ENCODE measurements around the gene ANAPC4. TPM values are rescaled to one million over a fixed set of nuclear protein-coding genes. Genes with fewer than 3 reads are reported as not detected.

The ANAPC4 gene
- total RNA-seq, 1 donor from 2014 or later, result 37.4 TPM

DNA sequence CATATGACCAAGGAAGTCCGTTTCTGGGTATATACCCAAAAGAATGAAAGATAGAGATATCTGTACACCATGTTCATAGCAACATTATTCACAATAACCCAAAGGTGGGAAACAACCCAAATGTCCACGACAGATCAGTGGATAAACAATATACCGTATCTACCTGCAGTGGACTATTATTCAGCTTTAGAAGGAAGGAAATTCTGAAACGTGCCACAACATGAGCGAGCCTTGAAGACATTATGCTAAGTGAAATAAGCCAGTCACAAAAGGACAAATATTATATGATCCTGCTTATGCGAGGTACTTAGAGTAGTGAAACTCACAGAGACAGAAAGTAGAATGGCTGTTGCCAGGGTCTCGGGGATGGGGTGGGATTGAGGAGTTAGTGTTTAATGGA is 75.0 kb downstream of the ANAPC4 start:
- Mint-ChIP-seq H3K4me1 (peaks cover 2% of the 10 kb centered on the region), H3K36me3 (ENCODE audit: low read depth) (no peaks in the 10 kb centered on the region), H3K4me3 (no peak overlapping the region), H3K9me3 (no peaks in the 10 kb centered on the region), H3K27ac (no peak overlapping the region), H3K27me3 (no peaks in the 10 kb centered on the region)
- no peak for DNase-seq
- intact Hi-C loops (cut with micrococcal nuclease), result no loop called here

DNA sequence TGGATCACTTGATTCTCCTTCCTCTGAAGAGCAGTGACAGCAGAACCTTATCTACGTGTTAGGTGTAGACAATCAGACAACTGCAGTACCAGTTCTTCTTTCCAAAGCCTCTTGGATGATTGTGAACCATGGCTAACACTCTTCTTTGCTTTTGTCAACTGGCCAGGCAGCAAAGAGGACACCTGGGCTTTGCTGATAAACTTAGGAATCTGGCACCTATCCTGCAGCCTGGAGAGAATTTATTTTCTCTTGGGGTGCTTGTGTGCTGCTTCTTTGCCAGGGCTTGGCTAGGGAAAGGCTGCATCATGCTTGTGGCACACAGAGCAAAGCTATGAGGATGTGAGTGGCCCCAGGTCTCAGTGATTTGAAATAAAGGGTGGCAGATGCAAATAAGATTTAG is 77.4 kb downstream of the ANAPC4 start:
- H3K4me1 Mint-ChIP-seq, result peaks cover 1% of the 10 kb centered on the region
- H3K4me3 Mint-ChIP-seq, result no peak overlapping the region
- H3K27ac Mint-ChIP-seq, result no peak overlapping the region
- intact Hi-C loops (cut with micrococcal nuclease), result no loop called here
- H3K9me3 Mint-ChIP-seq, result no peaks in the 10 kb centered on the region
- H3K27me3 Mint-ChIP-seq, result no peaks in the 10 kb centered on the region
- no peaks in the 10 kb centered on the region for H3K36me3 Mint-ChIP-seq (ENCODE audit: low read depth)
- no peak for DNase-seq

DNA sequence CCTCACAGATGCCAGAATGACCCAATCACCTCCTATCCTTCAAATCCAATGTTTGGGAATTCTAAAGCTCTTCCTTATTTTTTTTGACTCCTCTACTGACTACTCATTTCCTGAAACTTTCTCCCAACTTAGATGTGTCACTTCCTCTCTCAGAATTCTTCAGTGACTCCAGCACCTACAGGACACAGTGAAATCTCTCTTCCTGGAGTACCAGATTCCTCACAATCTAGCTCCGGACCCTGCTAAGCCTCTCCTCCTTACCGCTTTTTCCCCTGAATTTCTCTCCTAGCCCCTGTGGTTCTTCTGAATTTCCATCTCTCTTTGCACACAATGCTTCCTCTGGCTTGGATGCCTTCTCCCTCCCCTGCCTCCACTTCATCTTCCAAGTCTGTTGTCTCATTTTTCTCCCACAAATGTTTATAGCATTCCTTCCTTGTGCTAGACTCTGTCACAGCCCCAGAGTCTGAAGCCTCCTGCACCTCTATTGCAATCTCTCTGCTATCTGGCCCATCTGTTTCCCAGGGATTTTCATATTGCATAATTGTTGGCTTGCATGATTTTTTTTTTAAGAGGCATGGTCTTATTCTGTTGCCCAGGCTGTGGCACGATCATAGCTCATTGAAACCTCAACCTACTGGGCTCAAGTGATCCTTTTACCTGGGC is 80.1 kb downstream of the ANAPC4 start:
- intact Hi-C loops (cut with micrococcal nuclease), result no loop called here
- Mint-ChIP-seq H3K36me3 (ENCODE audit: low read depth) (no peaks in the 10 kb centered on the region), H3K27ac (no peak overlapping the region), H3K9me3 (no peaks in the 10 kb centered on the region), H3K27me3 (no peaks in the 10 kb centered on the region), H3K4me1 (no peaks in the 10 kb centered on the region), H3K4me3 (no peak overlapping the region)
- no peak for DNase-seq

DNA sequence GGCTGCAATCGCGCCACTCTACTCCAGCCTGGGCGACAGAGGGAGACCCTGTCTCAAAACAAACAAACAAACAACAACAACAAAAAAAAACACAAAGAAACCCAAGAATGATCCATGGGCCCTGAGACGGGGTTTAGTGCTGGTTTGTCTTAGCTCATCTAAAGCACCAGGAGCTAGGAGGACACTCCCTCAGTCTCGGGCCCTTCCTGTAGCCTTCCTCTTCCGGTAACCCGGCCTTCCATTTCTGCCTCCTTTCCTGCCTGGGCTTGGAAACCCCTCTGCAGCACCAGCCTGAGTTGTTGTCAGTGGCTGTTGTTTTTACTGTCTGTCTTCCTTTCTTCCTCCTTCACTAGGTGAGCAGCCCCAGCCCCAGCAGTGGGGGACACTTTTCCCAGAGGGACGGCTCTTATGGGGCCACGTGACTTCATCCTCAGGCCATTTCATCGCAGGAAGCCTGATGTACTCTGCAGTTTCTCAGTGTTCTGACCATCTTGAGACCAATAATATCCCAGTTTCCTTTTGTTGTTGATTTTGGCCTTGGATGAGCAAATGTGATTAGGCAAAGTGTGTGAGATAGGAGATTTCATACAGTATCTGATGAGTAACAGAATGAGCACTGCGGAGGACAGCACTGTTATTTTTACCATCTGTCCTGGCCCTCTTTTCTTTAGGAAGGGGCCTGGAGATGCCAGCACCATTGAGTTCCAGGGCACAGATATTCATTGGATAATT is 90.1 kb downstream of the ANAPC4 start:
- Mint-ChIP-seq H3K4me1 (no peaks in the 10 kb centered on the region), H3K27me3 (no peaks in the 10 kb centered on the region), H3K36me3 (ENCODE audit: low read depth) (no peaks in the 10 kb centered on the region), H3K4me3 (no peak overlapping the region), H3K9me3 (no peaks in the 10 kb centered on the region), H3K27ac (no peak overlapping the region)
- intact Hi-C loops (cut with micrococcal nuclease), result no loop called here
- DNase-seq, result no peak

DNA sequence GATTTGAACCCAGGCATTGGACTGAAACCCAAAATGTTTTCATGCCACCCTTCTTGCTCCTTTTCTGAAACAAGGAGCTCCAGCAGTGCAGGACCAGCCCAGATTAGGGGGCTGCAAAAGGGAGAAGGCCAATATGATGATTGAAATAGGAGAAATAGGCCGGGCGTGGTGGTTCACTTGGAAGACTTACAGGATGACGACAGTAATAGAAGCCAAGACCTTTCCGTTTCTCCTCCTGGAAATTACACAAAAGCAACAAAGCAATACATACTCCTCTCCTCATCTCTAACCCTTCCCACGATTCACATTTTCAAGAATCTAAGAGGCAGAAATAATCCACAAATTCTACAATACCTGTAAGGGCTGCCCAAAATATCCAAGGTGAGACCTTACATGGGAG is 90.8 kb downstream of the ANAPC4 start:
- H3K36me3 Mint-ChIP-seq (ENCODE audit: low read depth), result no peaks in the 10 kb centered on the region
- no peaks in the 10 kb centered on the region for H3K27me3 Mint-ChIP-seq
- no peak overlapping the region for H3K4me3 Mint-ChIP-seq
- intact Hi-C loops (cut with micrococcal nuclease), result no loop called here
- H3K27ac Mint-ChIP-seq, result no peak overlapping the region
- DNase-seq, result no peak
- H3K9me3 Mint-ChIP-seq, result no peaks in the 10 kb centered on the region
- no peaks in the 10 kb centered on the region for H3K4me1 Mint-ChIP-seq

Other genes with a start within 250 kb of the ANAPC4 start
- 12.0 and 13.2 TPM in 2 replicates for gene SEPSECS, start 216.8 kb upstream of the ANAPC4 start, total RNA-seq
- 32.8 and 34.2 TPM in 2 replicates for gene PI4K2B, start 143.2 kb upstream of the ANAPC4 start, total RNA-seq
- 15.5 and 15.6 TPM in 2 replicates for gene ZCCHC4, start 64.5 kb upstream of the ANAPC4 start, total RNA-seq

All from activated CD4-positive, alpha-beta T cell treated with anti-CD3 and anti-CD28 coated beads, Interleukin-2, amount 10 ng/mL, durations not matched to agents 24 days and 14 days (primary cell).